Measurements from ENCODE around the gene SPRY4.
"Not testable (repeated sequence)": the region's sequence is repeated elsewhere in the genome, so short reads cannot be mapped to it uniquely, and the experiment has no call there.

Gene SPRY4, protein sequence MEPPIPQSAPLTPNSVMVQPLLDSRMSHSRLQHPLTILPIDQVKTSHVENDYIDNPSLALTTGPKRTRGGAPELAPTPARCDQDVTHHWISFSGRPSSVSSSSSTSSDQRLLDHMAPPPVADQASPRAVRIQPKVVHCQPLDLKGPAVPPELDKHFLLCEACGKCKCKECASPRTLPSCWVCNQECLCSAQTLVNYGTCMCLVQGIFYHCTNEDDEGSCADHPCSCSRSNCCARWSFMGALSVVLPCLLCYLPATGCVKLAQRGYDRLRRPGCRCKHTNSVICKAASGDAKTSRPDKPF

DNA sequence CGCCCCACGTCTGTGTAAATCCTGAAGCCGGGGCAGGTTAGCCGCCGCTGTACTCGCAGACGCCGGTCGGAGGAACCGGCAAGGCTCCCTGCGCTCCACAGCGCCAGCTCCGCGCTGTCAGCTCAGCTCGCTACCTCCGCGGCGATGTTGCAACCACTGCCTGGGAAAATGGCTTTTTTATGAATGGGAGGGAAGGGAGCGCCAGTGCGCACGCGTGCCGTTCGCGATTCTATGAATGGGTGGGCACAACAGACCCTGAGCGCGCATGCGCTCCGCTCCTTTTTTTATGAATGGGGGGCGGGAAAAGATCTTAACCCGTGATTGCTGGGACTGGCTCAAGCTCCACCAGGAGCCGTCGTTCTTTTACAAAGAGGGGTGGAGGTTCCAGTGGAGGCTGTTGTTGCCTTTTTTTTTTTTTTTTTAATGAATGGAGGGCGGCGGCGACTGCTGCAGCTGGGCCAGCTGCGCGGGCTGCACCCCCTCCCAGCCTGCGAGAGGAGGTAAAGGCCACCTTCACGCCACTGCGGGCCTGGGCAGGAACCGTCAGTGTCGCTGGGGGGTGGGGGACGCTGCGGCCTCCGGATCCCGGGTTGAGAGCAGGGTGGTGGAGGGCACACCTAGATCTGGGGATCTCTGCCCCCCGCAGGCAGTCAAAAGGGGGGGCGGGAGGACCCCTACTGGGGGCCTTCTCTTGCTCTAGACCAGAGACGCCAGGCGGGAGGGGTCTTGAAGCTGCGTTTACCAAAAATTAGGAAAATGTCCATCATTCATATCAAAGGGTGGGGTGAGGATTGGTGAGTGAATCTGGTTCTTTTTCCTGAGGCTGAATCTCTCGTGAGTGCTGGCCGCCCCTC is at the start of gene SPRY4:
Gene SPRY4 (minus strand): TSS at position 151 of the 854 bp plus-strand sequence. CDS start 9,913 bp downstream, outside the sequence.
- in situ Hi-C loops (cut with MboI; ENCODE audit: low sequenced_read_pairs): no loop called here

DNA sequence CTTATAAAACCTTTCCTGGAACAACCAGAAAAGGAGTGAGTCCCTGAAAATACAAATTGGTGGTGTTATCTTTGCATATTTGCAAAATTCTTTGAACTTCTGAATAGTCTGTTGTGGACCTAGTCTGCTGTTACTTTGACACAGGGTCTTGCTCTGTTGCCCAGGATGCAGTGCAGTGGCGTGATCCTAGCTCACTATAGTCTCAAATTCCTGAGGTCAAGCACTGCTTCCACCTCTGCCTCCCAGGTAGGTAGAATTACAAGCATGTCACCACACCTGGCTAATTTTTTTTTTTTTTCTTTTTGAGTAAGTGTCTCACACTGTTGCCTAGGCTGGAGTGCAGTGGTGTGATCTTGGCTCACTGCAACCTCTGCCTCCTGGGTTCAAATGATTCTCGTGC is 43.7 kb upstream of the SPRY4 start:
- in situ Hi-C loops (cut with MboI; ENCODE audit: low sequenced_read_pairs): no loop called here

DNA sequence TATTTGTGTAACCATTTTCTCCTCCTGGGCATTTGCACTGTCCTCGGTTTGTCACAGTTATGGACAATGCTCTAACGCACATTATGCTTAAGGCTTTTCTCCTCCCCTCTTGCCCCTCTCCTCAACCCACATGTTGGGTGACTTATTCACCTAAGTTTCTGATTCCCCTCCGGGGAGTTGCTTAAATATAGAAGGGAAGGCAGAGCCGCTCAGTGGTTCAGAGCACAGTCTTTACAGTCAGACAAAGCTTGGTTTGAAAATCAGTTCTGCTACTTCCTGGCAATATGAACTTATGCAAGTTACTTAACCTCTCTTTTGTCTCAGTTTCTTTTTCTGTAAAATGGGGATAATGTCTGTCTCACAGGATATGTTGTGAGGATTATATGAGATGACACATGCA is 41.2 kb upstream of the SPRY4 start:
- in situ Hi-C loops (cut with MboI; ENCODE audit: low sequenced_read_pairs): no loop called here

DNA sequence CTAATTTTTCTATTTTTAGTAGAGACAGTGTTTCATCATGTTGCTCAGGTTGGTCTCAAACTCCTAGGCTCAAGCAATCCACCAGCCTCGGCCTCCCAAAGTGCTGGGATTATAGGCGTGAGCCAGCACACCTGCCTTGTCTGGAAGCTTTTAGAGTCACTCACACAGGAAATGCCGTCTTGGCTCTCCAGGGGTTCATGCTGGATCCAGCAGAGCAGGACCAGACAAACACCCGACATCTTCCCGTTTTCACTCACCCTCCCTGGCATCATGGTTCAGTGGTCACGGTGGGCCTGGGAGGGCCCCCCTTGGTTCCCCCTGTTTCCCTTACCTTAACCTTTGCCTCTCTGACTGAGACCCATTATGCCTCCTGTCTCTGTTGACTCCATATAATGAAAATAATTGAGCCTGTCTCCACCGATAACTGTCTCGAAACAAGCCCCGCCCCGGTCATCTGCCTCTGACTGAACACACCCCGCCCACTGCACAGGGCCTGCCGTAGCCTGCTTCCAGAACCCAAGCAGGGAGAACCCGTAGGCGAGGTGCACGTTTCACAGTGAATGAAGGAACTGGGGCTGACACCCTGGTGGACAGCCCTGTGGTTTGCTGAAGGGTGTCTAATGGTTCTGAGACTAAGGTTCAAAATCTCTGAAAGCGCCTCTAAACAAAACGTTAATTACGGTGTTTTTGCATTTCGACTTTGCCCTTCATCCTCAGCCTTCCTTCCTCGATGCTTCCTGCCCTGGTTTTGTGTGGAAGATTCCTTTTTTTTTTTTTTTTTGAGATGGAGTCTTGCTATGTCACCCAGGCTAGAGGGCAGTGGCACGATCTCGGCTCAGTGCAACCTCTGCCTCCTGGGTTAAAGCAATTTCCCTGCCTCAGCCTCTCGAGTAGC is 39.7 kb upstream of the SPRY4 start:
- in situ Hi-C loops (cut with MboI; ENCODE audit: low sequenced_read_pairs): no loop called here

DNA sequence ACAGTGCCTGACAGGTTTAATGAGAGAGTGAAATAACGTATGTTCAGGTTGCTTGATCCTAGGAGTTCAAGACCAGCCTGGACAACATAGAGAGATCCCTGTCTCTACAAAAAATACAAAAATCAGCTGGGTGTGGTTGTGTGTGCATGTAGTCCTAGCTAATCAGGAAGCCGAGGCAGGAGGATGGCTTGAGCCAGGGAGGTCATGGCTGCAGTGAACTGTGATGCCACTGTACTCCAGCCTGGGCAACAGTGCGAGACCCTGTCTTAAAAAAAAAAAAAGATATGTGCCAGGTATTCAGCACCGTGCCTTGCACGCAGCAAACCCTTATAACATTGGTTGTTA is 38.8 kb upstream of the SPRY4 start:
- in situ Hi-C loops (cut with MboI; ENCODE audit: low sequenced_read_pairs): no loop called here

DNA sequence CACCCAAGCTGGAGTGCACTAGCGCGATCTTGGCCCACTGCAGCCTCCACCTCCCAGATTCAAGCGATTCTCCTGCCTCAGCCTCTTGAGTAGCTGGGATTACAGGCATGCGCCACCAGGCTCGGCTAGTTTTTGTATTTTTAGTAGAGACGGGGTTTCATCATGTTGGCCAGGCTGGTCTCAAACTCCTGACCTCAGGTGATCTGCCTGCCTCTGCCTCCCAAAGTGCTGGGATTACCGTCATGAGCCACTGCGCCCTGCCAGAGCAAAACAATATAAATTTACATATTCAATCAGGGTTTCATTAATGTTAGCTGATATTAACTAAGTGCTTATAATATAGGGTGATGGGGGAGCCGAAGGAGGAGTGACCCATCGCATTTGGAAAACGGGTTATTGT is 37.4 kb upstream of the SPRY4 start:
- in situ Hi-C loops (cut with MboI; ENCODE audit: low sequenced_read_pairs): not testable (repeated sequence)

DNA sequence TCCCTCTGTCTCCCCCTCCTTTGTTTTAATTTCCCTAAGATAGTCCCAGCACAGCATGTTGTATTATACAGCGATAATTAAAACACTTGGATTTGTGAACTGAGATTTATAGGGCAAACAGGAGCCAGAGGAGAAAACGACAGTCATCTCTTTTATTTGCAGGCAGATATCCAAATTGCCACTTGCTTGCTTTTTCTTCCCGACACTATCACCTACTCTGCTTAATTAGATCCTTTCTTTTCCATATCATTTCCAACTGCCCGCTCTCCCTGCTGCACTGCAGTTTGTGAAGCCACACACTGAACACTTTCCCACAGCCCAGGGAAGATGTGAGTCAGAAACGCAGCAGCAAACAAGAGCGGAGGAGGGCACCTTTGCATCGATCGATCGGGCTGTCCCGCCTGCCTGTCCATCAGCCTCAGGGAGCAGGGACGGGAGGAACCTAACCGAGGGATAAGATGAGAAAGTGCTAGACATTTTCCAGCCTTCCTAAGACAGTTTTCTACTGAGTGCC is 35.8 kb upstream of the SPRY4 start:
- in situ Hi-C loops (cut with MboI; ENCODE audit: low sequenced_read_pairs): no loop called here

DNA sequence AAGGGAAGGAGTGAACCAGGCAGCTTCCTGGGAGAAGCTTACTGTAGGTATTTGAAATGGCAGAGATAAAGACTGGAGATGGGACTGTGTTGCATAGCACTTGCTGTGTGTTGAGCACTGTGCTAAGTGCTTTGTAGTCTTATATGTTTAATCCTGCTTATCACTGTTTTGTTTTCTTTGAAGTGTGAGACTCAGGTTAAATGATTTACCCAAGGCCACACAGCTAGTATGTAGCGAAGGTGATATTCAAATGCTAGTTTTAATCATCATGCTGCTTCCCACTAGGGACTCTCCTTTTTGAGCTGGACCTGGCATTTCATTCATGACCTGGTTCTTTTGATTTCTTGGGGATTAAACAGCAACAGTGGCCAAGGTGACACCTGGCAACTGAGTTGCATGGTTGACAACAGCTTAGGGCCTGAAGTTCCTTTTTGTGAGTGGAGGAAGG is 35.3 kb upstream of the SPRY4 start:
- in situ Hi-C loops (cut with MboI; ENCODE audit: low sequenced_read_pairs): no loop called here

DNA sequence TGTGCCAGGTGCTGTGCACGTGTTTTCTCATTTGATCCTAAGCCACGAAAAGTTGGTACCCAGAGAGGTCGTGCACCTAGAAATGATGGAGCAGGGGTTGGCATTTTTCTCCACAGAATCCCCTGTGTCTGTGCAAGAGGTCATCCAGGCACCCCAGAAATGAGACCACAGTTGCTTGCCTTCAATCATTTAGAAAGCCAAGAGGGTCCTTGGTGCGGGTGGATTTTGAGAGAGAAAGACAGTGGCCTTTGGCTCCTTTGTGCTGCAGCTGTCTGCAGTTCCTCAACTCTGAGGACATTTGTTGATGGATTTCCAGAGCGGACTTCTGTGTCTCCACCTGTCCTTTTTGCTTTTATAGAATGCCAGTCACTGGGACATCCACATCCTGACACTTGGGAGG is 33.8 kb upstream of the SPRY4 start:
- in situ Hi-C loops (cut with MboI; ENCODE audit: low sequenced_read_pairs): no loop called here

DNA sequence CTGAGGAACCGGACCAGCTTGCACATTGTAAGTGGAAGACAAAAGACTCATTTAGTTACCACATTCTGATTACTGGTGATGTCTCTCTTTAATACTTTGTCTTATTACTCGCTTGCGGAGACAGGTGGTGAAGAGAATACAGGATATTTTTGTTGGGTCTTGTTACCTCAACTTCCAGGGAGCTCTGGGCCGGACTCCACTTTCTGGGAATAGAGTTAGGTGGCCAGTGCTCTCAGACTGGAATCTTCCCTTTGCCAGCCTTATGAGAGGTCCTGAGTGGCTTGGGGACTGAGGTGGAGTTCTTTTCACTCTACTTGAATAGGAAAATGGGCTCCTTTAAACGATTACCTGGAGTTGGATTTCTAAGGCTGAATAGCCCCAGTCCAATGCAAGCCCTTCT is 33.3 kb upstream of the SPRY4 start:
- in situ Hi-C loops (cut with MboI; ENCODE audit: low sequenced_read_pairs): no loop called here

DNA sequence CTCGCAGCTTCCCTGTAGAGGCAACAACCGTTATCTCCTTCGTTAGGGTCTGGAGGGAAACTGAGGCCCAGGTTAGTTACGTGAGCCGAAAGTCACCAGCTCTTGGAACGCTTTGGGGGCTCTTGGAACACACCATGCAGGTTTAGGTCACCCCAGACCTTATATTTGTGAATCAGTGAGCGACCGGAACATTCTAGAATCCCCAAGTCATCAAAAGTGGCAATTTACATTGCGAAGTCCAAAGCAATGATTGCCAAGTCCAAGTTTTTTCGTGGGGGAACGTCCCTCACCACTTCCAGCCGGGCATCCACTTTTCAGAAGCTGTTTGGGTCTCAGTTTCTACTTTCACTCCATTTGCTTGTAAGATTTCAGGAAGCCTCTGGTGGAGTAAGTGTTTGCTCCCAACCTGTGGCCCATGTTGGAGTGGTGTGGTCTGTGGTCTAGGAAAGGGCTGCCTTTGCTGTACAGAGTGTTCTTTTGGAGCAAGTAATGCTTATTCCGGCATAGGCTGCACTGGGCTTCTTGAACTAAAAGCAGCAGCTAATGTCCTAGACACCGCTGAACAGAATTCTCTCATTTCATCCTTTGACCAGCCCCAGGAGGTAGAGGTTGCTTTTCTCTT is 32.8 kb upstream of the SPRY4 start:
- in situ Hi-C loops (cut with MboI; ENCODE audit: low sequenced_read_pairs): no loop called here

DNA sequence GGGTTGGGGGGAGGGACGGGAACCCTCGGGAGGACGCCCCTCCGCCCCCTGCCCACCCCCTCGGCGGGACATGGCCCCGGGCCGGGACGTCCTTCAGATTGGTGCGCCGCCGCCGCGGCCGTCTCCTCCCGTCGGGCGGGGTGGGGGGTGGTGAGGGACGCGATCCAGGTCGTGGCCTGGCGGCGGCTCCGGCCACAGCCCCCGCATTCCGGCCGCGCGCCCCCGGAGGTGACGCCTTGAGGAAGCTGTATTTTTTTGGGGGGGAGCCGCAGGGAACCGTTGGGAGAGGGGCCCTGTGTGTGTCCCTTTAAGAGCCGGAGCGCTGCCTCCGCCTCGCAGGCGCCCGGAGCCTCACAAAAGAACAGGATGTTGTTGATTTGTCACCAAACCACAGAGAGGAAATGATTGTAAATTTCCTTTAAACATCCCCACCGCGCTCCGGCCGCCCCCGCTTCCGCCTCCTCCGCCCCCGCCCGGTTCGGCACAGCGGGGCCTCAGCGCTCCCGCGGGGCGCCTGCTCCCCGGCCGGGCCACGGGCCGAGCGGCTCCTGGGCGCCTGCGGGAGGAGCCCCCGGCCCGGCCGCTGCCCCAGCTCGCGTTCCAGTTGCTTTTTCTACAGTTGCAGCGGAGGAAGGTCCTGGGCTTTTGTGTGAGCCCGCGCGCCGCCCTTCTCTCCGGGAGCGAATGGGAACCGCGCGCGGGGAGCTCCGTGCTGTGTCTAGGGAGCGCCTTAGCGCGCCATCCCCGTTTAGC is 32.1 kb upstream of the SPRY4 start:
- in situ Hi-C loops (cut with MboI; ENCODE audit: low sequenced_read_pairs): no loop called here

DNA sequence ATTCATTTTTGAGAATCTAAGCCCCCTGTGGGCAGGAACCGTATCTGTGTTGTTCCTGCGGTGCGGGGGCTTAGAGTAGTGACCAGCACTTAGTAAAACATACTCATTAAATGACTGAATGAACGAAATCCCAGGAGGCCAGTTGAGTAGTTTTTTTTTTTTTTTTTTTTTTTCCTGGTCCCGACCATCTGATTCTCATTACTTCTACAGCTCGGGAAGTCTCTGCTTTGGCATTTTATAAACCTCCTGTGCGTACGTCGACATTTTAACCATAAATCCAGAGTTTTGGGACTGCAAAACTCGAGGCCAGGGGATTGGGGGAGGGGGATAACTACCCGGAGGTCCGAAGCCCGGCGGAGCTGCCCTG is 31.5 kb upstream of the SPRY4 start:
- in situ Hi-C loops (cut with MboI; ENCODE audit: low sequenced_read_pairs): no loop called here

DNA sequence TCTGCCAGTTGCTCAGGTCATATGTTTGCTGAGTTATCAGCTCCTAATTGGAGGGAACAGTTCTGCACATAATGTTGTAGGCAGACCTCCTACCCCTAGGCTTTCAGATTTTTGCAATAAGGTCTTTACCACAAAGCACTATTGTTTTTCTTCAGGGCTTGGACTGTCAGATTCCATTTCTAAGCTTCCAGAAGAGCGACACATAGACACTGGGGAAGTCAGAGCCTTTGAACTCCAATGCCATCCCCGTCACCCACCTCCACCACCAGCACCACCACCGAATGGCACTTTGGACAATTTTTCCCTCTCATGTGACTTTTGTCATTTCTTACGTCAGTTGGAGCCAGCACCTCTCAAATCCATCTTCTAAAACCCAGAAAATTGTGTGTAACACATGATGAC is 28.3 kb upstream of the SPRY4 start:
- in situ Hi-C loops (cut with MboI; ENCODE audit: low sequenced_read_pairs): no loop called here

DNA sequence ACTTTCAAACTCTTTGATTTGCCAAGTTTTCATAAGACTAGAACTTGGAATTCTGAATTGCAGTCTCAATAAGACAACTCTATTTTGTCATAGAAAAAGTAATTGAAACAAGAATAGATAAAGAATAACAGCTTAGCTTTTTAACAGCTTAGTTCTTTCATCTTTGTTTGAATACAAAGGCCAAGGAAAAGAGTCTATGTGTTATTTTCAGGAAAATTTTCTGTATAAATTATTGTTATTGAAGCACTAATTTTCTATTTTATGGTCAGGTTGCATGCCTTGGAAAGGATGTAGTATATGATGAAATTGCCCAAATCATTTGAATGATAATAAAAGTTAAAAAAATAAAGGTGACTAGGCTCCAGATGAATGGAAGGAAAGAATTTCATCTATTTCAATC is 25.2 kb upstream of the SPRY4 start:
- in situ Hi-C loops (cut with MboI; ENCODE audit: low sequenced_read_pairs): no loop called here

DNA sequence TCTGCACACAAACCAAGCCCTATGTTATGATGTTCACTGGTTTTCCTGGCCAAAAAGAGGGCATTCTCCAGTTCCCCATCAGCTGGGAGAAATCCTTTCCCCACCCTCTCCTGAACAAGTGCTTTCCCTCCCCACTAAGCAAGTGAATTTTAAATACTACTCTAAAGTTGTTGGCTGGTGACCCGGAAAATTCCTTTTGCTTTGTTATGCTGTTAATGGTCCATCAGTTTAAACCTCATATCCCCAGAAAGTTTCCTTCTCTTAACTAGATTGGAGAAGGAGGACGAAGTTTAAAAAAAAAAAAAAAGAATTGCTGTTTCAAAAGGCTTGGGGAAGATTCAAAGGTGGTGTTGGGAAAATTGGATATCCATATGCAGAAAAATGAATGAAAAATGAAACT is 21.9 kb upstream of the SPRY4 start:
- in situ Hi-C loops (cut with MboI; ENCODE audit: low sequenced_read_pairs): no loop called here

DNA sequence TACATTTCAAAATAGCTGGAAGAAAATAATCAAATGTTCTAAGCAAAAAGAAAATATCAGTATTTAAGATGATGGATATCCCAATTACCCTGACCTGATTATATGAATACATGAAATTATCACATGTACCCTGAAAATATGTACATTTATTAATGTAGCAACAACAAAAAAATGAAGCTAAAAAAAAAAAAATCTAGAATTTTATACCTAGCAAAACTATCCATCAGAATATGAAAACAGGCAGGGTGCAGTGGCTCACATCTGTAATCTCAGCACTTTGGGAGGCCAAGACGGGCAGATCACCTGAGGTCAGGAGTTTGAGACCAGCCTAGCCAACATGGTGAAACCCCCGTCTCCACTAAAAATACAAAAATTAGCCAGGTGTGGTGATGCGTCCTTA is 20.1 kb upstream of the SPRY4 start:
- in situ Hi-C loops (cut with MboI; ENCODE audit: low sequenced_read_pairs): not testable (repeated sequence)

DNA sequence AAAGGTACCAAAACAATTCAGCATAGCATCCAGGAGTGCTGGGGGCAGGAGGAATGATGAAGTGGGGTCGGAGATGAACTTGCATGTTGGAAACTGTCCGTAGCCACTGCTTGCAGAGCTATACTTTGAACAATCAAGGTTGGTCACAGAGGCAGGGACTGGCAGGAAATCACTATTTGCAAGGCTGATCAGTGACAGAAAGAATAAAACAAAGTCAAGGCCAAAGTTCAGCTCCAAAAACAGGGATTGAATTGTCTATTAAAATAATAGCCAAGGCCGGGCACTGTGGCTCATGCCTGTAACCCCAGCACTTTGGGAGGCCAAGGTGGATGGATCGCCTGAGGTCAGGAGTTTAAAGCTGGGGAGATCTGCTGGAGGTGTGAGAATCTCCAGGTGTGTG is 18.7 kb upstream of the SPRY4 start:
- in situ Hi-C loops (cut with MboI; ENCODE audit: low sequenced_read_pairs): no loop called here

DNA sequence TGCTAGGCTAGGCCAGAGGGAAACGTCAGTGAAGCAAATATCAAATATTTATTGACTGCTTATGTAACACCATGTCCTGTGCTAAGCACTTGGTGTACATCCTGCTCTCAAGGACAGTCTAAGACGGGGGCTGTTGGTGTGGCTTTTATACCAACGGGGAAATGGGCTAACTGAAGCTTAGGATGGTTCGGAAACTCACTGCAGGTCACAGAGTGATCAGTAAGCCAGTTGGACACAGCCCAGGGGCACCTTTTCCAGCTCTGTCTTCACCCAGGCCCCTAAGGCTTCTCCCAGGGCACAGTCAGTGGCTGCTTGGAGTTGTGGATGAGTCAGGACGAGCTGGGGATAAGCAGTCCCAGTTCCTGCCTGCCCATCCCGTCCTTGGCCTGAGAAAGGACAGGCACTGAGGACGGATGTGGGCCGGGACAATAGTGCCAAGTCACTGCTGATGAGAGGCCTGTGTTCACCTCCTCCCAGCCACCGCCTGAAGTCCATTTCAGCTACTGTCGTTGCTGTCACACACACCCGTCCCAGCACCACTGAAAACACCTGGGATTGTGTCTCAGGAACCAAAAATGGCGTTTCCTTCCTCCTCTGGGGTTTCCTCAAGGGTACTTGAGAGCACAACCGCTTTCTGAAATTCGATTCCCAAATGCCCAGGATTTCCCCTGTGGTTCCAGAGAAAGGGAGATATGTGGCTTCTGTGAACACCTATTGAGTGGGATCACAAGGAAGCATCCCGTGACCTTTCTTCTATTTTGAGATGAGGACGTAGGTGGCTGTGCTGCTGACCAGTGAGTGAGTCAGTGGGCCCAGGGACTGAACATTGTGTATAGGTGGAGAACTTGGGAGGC is 17.5 kb upstream of the SPRY4 start:
- in situ Hi-C loops (cut with MboI; ENCODE audit: low sequenced_read_pairs): no loop called here
